PC-3 (cell line): ENCODE measurements around the gene TMTC2. TPM values are rescaled to one million over a fixed set of nuclear protein-coding genes. Genes with fewer than 3 reads are reported as not detected.

Experiments
- ATAC-seq: fragments of 200-7000 bp; cut with Tn5 transposase; 2 replicates; pipeline ENCODE4 v1.9.1; 2020; ENCODE audit warnings: mild to moderate bottlenecking, moderate library complexity
- BruUV-seq: library from RNA; stranded (reverse); fragments of 400-500 nt; replicated peaks from 2 replicates; lab custom pipeline; 2021; lab: Mats Ljungman, UMichigan
- CTCF ChIA-PET: fragments of 300-600 bp; sonication (Branson Sonifier 250); formaldehyde crosslinking; loops from one replicate; lab custom pipeline; 2022; ENCODE audit warnings: antibody characterized with exemption; lab: Charles Lee
- POLR2A ChIA-PET: fragments of 300-600 bp; sonication (Branson Sonifier 250); formaldehyde crosslinking; loops from one replicate; lab custom pipeline; 2022; ENCODE audit warnings: antibody characterized with exemption; ENCODE audit not compliant: unreplicated experiment; lab: Charles Lee
- DNase-seq: peaks from one replicate; pipeline ENCODE4 v3.0.0-alpha.2; 2015
- H2AFZ ChIP-seq: fragments of 300-600 bp; sonication (generic); 2 replicates; pipeline ENCODE4 v1.6.0; 2016; ENCODE audit warnings: antibody characterized with exemption, low read length
- H3F3A ChIP-seq: fragments of 300-600 bp; sonication (generic); one replicate; pipeline ENCODE4 v1.6.0; 2017; ENCODE audit warnings: antibody characterized with exemption, low read length, control low read depth, mild to moderate bottlenecking; ENCODE audit not compliant: unreplicated experiment
- H3K27ac ChIP-seq: fragments of 300-600 bp; sonication (generic); 2 replicates; pipeline ENCODE4 v1.5.1; 2016; ENCODE audit warnings: mild to moderate bottlenecking, low read length
- H3K27me3 ChIP-seq: fragments of 300-600 bp; sonication (generic); 2 replicates; pipeline ENCODE4 v1.6.1; 2016; ENCODE audit warnings: low read length, mixed read lengths
- H3K36me3 ChIP-seq: fragments of 300-600 bp; sonication (generic); 2 replicates; pipeline ENCODE4 v1.6.1; 2016; ENCODE audit warnings: low read depth, mixed run types, low read length, mixed read lengths
- H3K4me1 ChIP-seq: fragments of 300-600 bp; sonication (generic); 2 replicates; pipeline ENCODE4 v1.5.1; 2016; ENCODE audit warnings: low read length; ENCODE audit not compliant: insufficient read depth
- H3K4me2 ChIP-seq: fragments of 300-600 bp; sonication (generic); 2 replicates; pipeline ENCODE4 v1.6.0; 2016; ENCODE audit warnings: low read length
- H3K4me3 ChIP-seq: fragments of 300-600 bp; sonication (generic); 2 replicates; pipeline ENCODE4 v1.5.1; 2016; ENCODE audit warnings: mild to moderate bottlenecking, low read length, mixed read lengths
- H3K79me2 ChIP-seq: fragments of 300-600 bp; sonication (generic); 2 replicates; pipeline ENCODE4 v1.6.1; 2017; ENCODE audit warnings: low read length, mixed read lengths
- H3K9ac ChIP-seq: fragments of 300-600 bp; sonication (generic); 2 replicates; pipeline ENCODE4 v1.6.0; 2016; ENCODE audit warnings: mild to moderate bottlenecking, low read length
- H3K9me2 ChIP-seq: fragments of 300-600 bp; sonication (generic); replicated peaks from 2 replicates; pipeline ENCODE4 v1.6.1; 2016; ENCODE audit warnings: mixed run types, low read length, mixed read lengths
- H3K9me3 ChIP-seq: fragments of 300-600 bp; sonication (generic); 2 replicates; pipeline ENCODE4 v1.6.1; 2016; ENCODE audit warnings: low read length, mixed read lengths
- H4K20me1 ChIP-seq: fragments of 300-600 bp; sonication (generic); 2 replicates; pipeline ENCODE4 v1.6.1; 2016; ENCODE audit warnings: low read length, mixed read lengths
- EZH2 ChIP-seq: fragments of 300-600 bp; sonication (generic); IDR thresholded peaks from one replicate; pipeline ENCODE4 v1.6.1; 2017; ENCODE audit warnings: antibody characterized with exemption, mild to moderate bottlenecking, low read length; ENCODE audit not compliant: unreplicated experiment
- EZH2phosphoT487 ChIP-seq: fragments of 300-600 bp; sonication (generic); IDR thresholded peaks from 2 replicates; pipeline ENCODE4 v1.6.1; 2018; ENCODE audit warnings: mild to moderate bottlenecking, antibody characterized with exemption, low read length, borderline replicate concordance
- intact Hi-C: fragments of 100-400 bp; cut with micrococcal nuclease; formaldehyde crosslinking; loops from 2 replicates; pipeline ENCODE4 v1.9.0; 2023
- total RNA-seq: library from RNA; depleted of rRNA; stranded (reverse); fragments of >200 nt; gene quantifications from 2 replicates; pipeline ENCODE4 v1.2.3, GENCODE V29; 2014
- TF ChIP-seq, protein P1 (sequence below): fragments of 300-600 bp; sonication (generic); conservative IDR thresholded peaks from 2 replicates; pipeline ENCODE4 v1.5.1; 2017; ENCODE audit warnings: antibody characterized with exemption, low read depth, mild to moderate bottlenecking, low read length

The TMTC2 gene
- total RNA-seq, 1 experiment from 2014 or later = 10.7 TPM

DNA sequence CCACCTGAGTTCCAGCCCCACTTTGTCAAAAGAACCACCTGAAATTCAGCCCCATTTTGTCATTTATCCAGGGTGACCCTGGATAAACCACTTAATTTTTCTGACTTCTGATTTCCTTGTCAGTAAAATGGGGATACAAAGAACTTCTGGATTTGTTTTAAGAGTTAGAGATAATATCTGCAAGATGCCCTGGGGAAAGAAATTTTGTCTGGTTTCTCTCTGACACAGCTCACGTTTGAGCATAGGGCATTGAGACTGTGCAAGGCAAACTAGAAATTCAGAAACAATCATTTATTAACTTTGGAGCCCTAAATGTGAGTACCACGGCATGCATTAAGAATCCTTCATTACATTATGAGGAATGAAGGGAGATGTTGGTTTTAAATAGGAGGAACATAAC is 37.2 kb downstream of the TMTC2 start:
- Histone ChIP-seq H3K36me3 (no peaks in the 10 kb centered on the region), H3K79me2 (no peaks in the 10 kb centered on the region), H3F3A (no peaks in the 10 kb centered on the region), H3K27ac (no peak overlapping the region), H4K20me1 (no peaks in the 10 kb centered on the region), H3K4me2 (no peak overlapping the region), H3K9ac (no peak overlapping the region), H2AFZ (no peak overlapping the region), H3K4me1 (no peaks in the 10 kb centered on the region), H3K4me3 (no peak overlapping the region), H3K9me3 (no peaks in the 10 kb centered on the region), H3K27me3 (no peaks in the 10 kb centered on the region), H3K9me2 (no peaks in the 10 kb centered on the region)
- no peak for DNase-seq
- intact Hi-C loops = no loop called here
- ChIA-PET POLR2A (no interaction called here), CTCF (no interaction called here)
- TF ChIP-seq EZH2phosphoT487 (no peak), EZH2 (no peak)
- TF ChIP-seq, protein P1, sequence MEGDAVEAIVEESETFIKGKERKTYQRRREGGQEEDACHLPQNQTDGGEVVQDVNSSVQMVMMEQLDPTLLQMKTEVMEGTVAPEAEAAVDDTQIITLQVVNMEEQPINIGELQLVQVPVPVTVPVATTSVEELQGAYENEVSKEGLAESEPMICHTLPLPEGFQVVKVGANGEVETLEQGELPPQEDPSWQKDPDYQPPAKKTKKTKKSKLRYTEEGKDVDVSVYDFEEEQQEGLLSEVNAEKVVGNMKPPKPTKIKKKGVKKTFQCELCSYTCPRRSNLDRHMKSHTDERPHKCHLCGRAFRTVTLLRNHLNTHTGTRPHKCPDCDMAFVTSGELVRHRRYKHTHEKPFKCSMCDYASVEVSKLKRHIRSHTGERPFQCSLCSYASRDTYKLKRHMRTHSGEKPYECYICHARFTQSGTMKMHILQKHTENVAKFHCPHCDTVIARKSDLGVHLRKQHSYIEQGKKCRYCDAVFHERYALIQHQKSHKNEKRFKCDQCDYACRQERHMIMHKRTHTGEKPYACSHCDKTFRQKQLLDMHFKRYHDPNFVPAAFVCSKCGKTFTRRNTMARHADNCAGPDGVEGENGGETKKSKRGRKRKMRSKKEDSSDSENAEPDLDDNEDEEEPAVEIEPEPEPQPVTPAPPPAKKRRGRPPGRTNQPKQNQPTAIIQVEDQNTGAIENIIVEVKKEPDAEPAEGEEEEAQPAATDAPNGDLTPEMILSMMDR = no peak
- BruUV-seq = no TSS peak
- ATAC-seq = no peak

DNA sequence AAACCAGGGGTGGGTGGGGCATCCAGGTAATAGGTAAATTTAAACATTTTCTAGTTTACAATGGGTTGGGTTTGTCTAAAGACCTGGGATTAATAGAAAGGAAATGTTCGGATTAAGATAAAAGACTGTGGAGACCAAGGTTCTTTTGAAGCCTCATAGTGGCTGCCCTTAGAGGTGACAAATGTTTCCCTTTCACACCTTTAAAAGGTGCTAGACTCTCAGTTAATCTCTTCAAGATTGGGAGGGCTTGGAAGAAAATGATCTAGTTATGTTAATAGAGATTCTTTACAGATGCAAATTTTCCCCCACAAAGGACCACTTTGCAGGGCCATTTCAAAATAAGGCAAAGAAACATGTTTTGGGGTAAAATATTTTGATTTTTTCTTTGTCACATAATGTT is 39.0 kb downstream of the TMTC2 start:
- POLR2A ChIA-PET = no interaction called here
- H3K9ac ChIP-seq = no peak overlapping the region
- no peak for ATAC-seq
- no peaks in the 10 kb centered on the region for H4K20me1 ChIP-seq
- H3K27me3 ChIP-seq = no peaks in the 10 kb centered on the region
- no TSS peak for BruUV-seq
- no peak overlapping the region for H3K4me2 ChIP-seq
- no peaks in the 10 kb centered on the region for H3F3A ChIP-seq
- H3K4me1 ChIP-seq = no peaks in the 10 kb centered on the region
- no peak overlapping the region for H3K27ac ChIP-seq
- CTCF ChIA-PET = no interaction called here
- no peak for DNase-seq
- no peak overlapping the region for H3K4me3 ChIP-seq
- intact Hi-C loops = no loop called here
- no peaks in the 10 kb centered on the region for H3K79me2 ChIP-seq
- no peak overlapping the region for H2AFZ ChIP-seq
- TF ChIP-seq, protein P1 = no peak
- TF ChIP-seq EZH2 (no peak), EZH2phosphoT487 (no peak)
- no peaks in the 10 kb centered on the region for H3K36me3 ChIP-seq
- no peaks in the 10 kb centered on the region for H3K9me2 ChIP-seq
- no peaks in the 10 kb centered on the region for H3K9me3 ChIP-seq

DNA sequence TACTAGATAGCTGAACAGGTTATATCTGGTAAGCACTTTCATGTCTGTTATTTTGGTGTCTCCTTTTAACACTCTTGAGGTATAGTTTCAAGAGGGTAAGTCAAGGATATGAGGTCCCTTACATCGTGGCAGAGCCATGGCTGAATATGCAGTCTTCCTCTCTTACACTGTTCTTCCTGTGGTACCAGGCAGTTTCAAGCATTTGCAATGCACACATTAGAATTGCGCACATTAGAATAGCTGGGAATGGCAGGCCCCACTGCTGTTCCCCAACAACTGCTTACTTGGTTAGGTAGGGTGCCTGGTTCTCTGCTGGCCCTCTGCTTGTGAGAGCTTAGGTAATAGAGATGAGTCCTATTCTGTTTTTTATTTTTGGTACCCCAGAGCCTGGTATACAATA is 41.2 kb downstream of the TMTC2 start:
- intact Hi-C loops = no loop called here
- CTCF ChIA-PET = no interaction called here
- TF ChIP-seq EZH2phosphoT487 (no peak), EZH2 (no peak)
- TF ChIP-seq, protein P1 = no peak
- Histone ChIP-seq H3K27me3 (no peaks in the 10 kb centered on the region), H2AFZ (no peak overlapping the region), H3K9me3 (no peaks in the 10 kb centered on the region), H3K9ac (no peak overlapping the region), H3F3A (no peaks in the 10 kb centered on the region), H3K4me3 (no peak overlapping the region), H3K79me2 (no peaks in the 10 kb centered on the region), H3K4me1 (no peaks in the 10 kb centered on the region), H3K27ac (no peak overlapping the region), H3K4me2 (no peak overlapping the region), H3K36me3 (no peaks in the 10 kb centered on the region), H4K20me1 (no peaks in the 10 kb centered on the region), H3K9me2 (no peaks in the 10 kb centered on the region)
- ATAC-seq (no peak), DNase-seq (no peak)
- POLR2A ChIA-PET = no interaction called here
- no TSS peak for BruUV-seq
